Activated naive CD4-positive, alpha-beta T cell treated with anti-CD3 and anti-CD28 coated beads, Interleukin-2, amount 50 U/mL, for 16 hours (primary cell): ENCODE results near the gene PRKCE.

Source experiments
- DNase-seq: peaks from one replicate; pipeline ENCODE4 v3.0.0-alpha.2; 2020

PRKCE gene

GRCh38 chr2:45759310-45759851 lies 107.9 kb downstream of the PRKCE start:
- DNase-seq: no peak

GRCh38 chr2:45761635-45762034 lies 110.2 kb downstream of the PRKCE start:
- no peak for DNase-seq

GRCh38 chr2:45763255-45763654 lies 111.8 kb downstream of the PRKCE start:
- DNase-seq: no peak

- no peak for DNase-seq
Observed at GRCh38 chr2:45763797-45764196, 112.3 kb downstream of the PRKCE start.

GRCh38 chr2:45765007-45765727 lies 113.7 kb downstream of the PRKCE start:
- no peak for DNase-seq

- DNase-seq: no peak
Observed at GRCh38 chr2:45765728-45766254, 114.3 kb downstream of the PRKCE start.

- no peak for DNase-seq
Observed at GRCh38 chr2:45768208-45768607, 116.7 kb downstream of the PRKCE start.

GRCh38 chr2:45769056-45769455 lies 117.6 kb downstream of the PRKCE start:
- no peak for DNase-seq

GRCh38 chr2:45769854-45770576 lies 118.5 kb downstream of the PRKCE start:
- DNase-seq: no peak

GRCh38 chr2:45770811-45771210 lies 119.3 kb downstream of the PRKCE start:
- no peak for DNase-seq

GRCh38 chr2:45771261-45771660 lies 119.8 kb downstream of the PRKCE start:
- DNase-seq: no peak

- no peak for DNase-seq
Observed at GRCh38 chr2:45772038-45772437, 120.6 kb downstream of the PRKCE start.

GRCh38 chr2:45773909-45774308 lies 122.4 kb downstream of the PRKCE start:
- no peak for DNase-seq

- no peak for DNase-seq
Observed at GRCh38 chr2:45774688-45775244, 123.3 kb downstream of the PRKCE start.

GRCh38 chr2:45776160-45776955 lies 124.9 kb downstream of the PRKCE start:
- DNase-seq: no peak

- DNase-seq: no peak
Observed at GRCh38 chr2:45777996-45778719, 126.7 kb downstream of the PRKCE start.

- DNase-seq: peak; percentile 66
Observed at GRCh38 chr2:45778720-45779171, 127.3 kb downstream of the PRKCE start.

- no peak for DNase-seq
Observed at GRCh38 chr2:45780541-45781463, 129.3 kb downstream of the PRKCE start.

- no peak for DNase-seq
Observed at GRCh38 chr2:45781464-45781811, 130.0 kb downstream of the PRKCE start.

GRCh38 chr2:45782436-45782835 lies 131.0 kb downstream of the PRKCE start:
- no peak for DNase-seq

- no peak for DNase-seq
Observed at GRCh38 chr2:45782986-45783385, 131.5 kb downstream of the PRKCE start.
